GM23338 (cell line): ENCODE measurements around the gene STXBP5. TPM values are rescaled to one million over a fixed set of nuclear protein-coding genes. Genes with fewer than 3 reads are reported as not detected.
A peak's percentile ranks its signal among the peaks of the same experiment; 100 is the strongest.

ENCODE experiments used
- ATAC-seq: fragments of 200-7000 bp; cut with Tn5 transposase; 3 replicates; pipeline ENCODE4 v1.9.1; 2020
- DNase-seq: peaks from one replicate; pipeline ENCODE4 v3.0.0-alpha.2; 2015; ENCODE audit warnings: low spot score
- H2AFZ ChIP-seq: fragments of 200-600 bp; sonication (generic); 2 replicates; pipeline ENCODE4 v1.8.0; 2016; ENCODE audit warnings: antibody characterized with exemption, mild to moderate bottlenecking, moderate library complexity
- H3F3A ChIP-seq: fragments of 200-600 bp; sonication (generic); replicated peaks from 2 replicates; pipeline ENCODE4 v1.8.0; 2017; ENCODE audit warnings: antibody characterized with exemption, mixed run types, low read depth
- H3K27ac ChIP-seq: fragments of 200-600 bp; sonication (generic); 2 replicates; pipeline ENCODE4 v1.6.1; 2016; ENCODE audit warnings: low read depth
- H3K27me3 ChIP-seq: fragments of 200-600 bp; sonication (generic); 2 replicates; pipeline ENCODE4 v1.8.0; 2016; ENCODE audit warnings: mild to moderate bottlenecking, mixed run types, moderate library complexity; ENCODE audit not compliant: insufficient read depth
- H3K36me3 ChIP-seq: fragments of 200-600 bp; sonication (generic); 2 replicates; pipeline ENCODE4 v1.8.0; 2016; ENCODE audit warnings: mild to moderate bottlenecking; ENCODE audit not compliant: insufficient read depth
- H3K4me1 ChIP-seq: fragments of 200-600 bp; sonication (generic); 2 replicates; pipeline ENCODE4 v1.8.0; 2016; ENCODE audit warnings: mild to moderate bottlenecking, moderate library complexity; ENCODE audit not compliant: insufficient read depth
- H3K4me2 ChIP-seq: fragments of 200-600 bp; sonication (generic); 2 replicates; pipeline ENCODE4 v1.7.1; 2017; ENCODE audit warnings: mixed run types
- H3K4me3 ChIP-seq: fragments of 200-600 bp; sonication (generic); 2 replicates; pipeline ENCODE4 v1.6.1; 2016; ENCODE audit warnings: mixed run types
- H3K79me2 ChIP-seq: fragments of 200-600 bp; sonication (generic); replicated peaks from 2 replicates; pipeline ENCODE4 v1.8.0; 2017; ENCODE audit warnings: mild to moderate bottlenecking; ENCODE audit not compliant: insufficient read depth
- H3K9me2 ChIP-seq: fragments of 200-600 bp; sonication (generic); 2 replicates; pipeline ENCODE4 v1.8.0; 2017; ENCODE audit not compliant: insufficient read depth
- H4K20me1 ChIP-seq: fragments of 200-600 bp; sonication (generic); replicated peaks from 2 replicates; pipeline ENCODE4 v1.8.0; 2017; ENCODE audit warnings: mild to moderate bottlenecking; ENCODE audit not compliant: insufficient read depth
- H3K27ac Mint-ChIP-seq: 2 replicates; pipeline ENCODE4 v1.8.0; 2020; ENCODE audit warnings: inconsistent platforms, mild to moderate bottlenecking, moderate library complexity, mixed read lengths
- H3K27me3 Mint-ChIP-seq: 3 replicates; pipeline ENCODE4 v1.8.0; 2022; ENCODE audit warnings: low read depth, mild to moderate bottlenecking, moderate library complexity, mixed read lengths, inconsistent platforms; ENCODE audit not compliant: insufficient read depth, poor library complexity
- H3K36me3 Mint-ChIP-seq: 3 replicates; pipeline ENCODE4 v1.8.0; 2021; ENCODE audit warnings: low read depth, mild to moderate bottlenecking, inconsistent platforms, moderate library complexity, mixed read lengths
- H3K4me1 Mint-ChIP-seq: 3 replicates; pipeline ENCODE4 v1.8.0; 2020; ENCODE audit warnings: mild to moderate bottlenecking, inconsistent platforms, mixed read lengths
- H3K4me3 Mint-ChIP-seq: 3 replicates; pipeline ENCODE4 v1.8.0; 2021; ENCODE audit warnings: moderate library complexity, mild to moderate bottlenecking, inconsistent platforms, mixed read lengths
- H3K9me3 Mint-ChIP-seq: 3 replicates; pipeline ENCODE4 v1.8.0; 2020; ENCODE audit warnings: moderate library complexity, mild to moderate bottlenecking, inconsistent platforms, mixed read lengths
- CREB1 ChIP-seq: fragments of 250-450 bp; sonication (Bioruptor Pico); IDR thresholded peaks from 2 replicates; pipeline ENCODE4 v1.5.0; 2020; ENCODE audit warnings: low read depth, mild to moderate bottlenecking, moderate library complexity
- EZH2phosphoT487 ChIP-seq: fragments of 200-600 bp; sonication (generic); IDR thresholded peaks from one replicate; pipeline ENCODE4 v1.8.1; 2018; ENCODE audit warnings: antibody characterized with exemption; ENCODE audit not compliant: unreplicated experiment
- NANOG ChIP-seq: IDR thresholded peaks from 2 replicates; pipeline ENCODE4 v1.6.1; 2016; ENCODE audit warnings: antibody characterized with exemption, borderline replicate concordance
- POLR2AphosphoS5 ChIP-seq: IDR thresholded peaks from 2 replicates; pipeline ENCODE4 v1.6.1; 2016; ENCODE audit warnings: antibody characterized with exemption, low read depth
- ZNF114 ChIP-seq: fragments of 250-450 bp; sonication (Bioruptor Pico); IDR thresholded peaks from 2 replicates; pipeline ENCODE4 v1.5.0; 2020; ENCODE audit warnings: mild to moderate bottlenecking, moderate library complexity
- polyA plus RNA-seq: library from polyadenylated mRNA; unstranded; fragments of >200 nt; fragmentation: Nextera tagmentation; extraction: Ambion mirVana; gene quantifications from 2 replicates; pipeline ENCODE4 v1.2.1, GENCODE V29; 2016
- small RNA-seq: library from RNA; depleted of rRNA; stranded (forward); fragments of <200 nt; gene quantifications from one replicate; pipeline ENCODE3, GENCODE V24; 2014; ENCODE audit warnings: low replicate concordance
- total RNA-seq: library from RNA; depleted of rRNA; stranded (reverse); fragments of >200 nt; shearing (Covaris generic); gene quantifications from 2 replicates; pipeline ENCODE4 v1.2.3, GENCODE V29; 2014

Gene STXBP5
- total and polyA plus RNA-seq, 2 experiments from 2014 or later, result 3.9 to 17.8 TPM

- Histone ChIP-seq H3F3A (0 out of 2 replicates have a peak, but pooled peaks cover 5% of the 10 kb centered on the region), H3K79me2 (no peaks in the 10 kb centered on the region), H3K9me2 (no peaks in the 10 kb centered on the region), H3K27ac (no peak overlapping the region), H3K4me2 (peak overlapping the region; percentile 28), H3K4me1 (peaks cover 22% of the 10 kb centered on the region), H3K36me3 (no peaks in the 10 kb centered on the region), H3K27me3 (peaks cover 93% of the 10 kb centered on the region), H3K4me3 (0 out of 2 replicates have a peak overlapping the region, but pooled peaks have one; percentile 7), H4K20me1 (peaks cover 4% of the 10 kb centered on the region; the same call in 1 of the 2 replicates), H2AFZ (no peak overlapping the region)
- Mint-ChIP-seq H3K27ac (0 out of 2 replicates have a peak overlapping the region, but pooled peaks have one; percentile 28), H3K27me3 (peaks cover 72% of the 10 kb centered on the region), H3K4me1 (peaks cover 23% of the 10 kb centered on the region), H3K4me3 (peak overlapping the region; percentile 28; the same call in 1 of the 3 replicates), H3K9me3 (peaks cover 15% of the 10 kb centered on the region), H3K36me3 (peaks cover 3% of the 10 kb centered on the region)
- DNase-seq (peak; percentile 92), ATAC-seq (peak; percentile 99)
- TF ChIP-seq ZNF114 (CRISPR knock-in tag) (no peak), NANOG (peak; percentile 100), POLR2AphosphoS5 (0 out of 2 replicates have a peak, but pooled peaks have one; percentile 28), CREB1 (0 out of 2 replicates have a peak, but pooled peaks have one; percentile 38), EZH2phosphoT487 (no peak)
Measured at GRCh38 chr6:147438758-147439528, 234.7 kb downstream of the STXBP5 start.

Small RNAs within 50 kb of the gene (small RNA-seq; reads per million reads assigned to genes)
- gene AL355365.1, result not detected
